ENCODE measurements around the gene LRP11. TPM values are rescaled to one million over a fixed set of nuclear protein-coding genes. Genes with fewer than 3 reads are reported as not detected.
"Not testable (repeated sequence)": the region's sequence is repeated elsewhere in the genome, so short reads cannot be mapped to it uniquely, and the experiment has no call there.

Gene LRP11
- total and polyA plus RNA-seq, 7 donors, result 1.6 to 29.6 (median 7.9) TPM

GRCh38 chr6:149862922-149863697, 1.0 kb downstream of the LRP11 start:
- Histone ChIP-seq H3K36me3 (ENCODE audit: insufficient read depth in 1 of 2, low read depth in 1 of 2) (no peaks in the 10 kb centered on the region), H3K9me3 (no peaks in the 10 kb centered on the region), H3K27ac (peak overlapping the region; percentile 94), H3K4me1 (peaks cover 23% of the 10 kb centered on the region), H3K4me3 (peak overlapping the region; percentile 81), H3K27me3 (ENCODE audit: insufficient read depth in 3 of 3, low read length in 2 of 3) (no peaks in the 10 kb centered on the region)
- WGBS, 3 donors, result 0 to 1% (median 1%) methylated on average over 45 to 69 of the region's 69 CpGs
- DNase-seq (peak; percentile 73 to 85), ATAC-seq (peak; percentile 53 to 69 (median 68))
- TF ChIP-seq CTCF (IDR thresholded peaks at IDR 0.05), result no peak
- intact Hi-C loops (cut with DNase I), result no loop called here

GRCh38 chr6:149862424-149862738, 1.8 kb downstream of the LRP11 start:
- H3K4me1 ChIP-seq, result peaks cover 27% of the 10 kb centered on the region
- WGBS, 3 donors, result 73 to 84% (median 83%) methylated on average over 8 of the region's 12 CpGs
- H3K27me3 ChIP-seq (ENCODE audit: insufficient read depth in 3 of 3, low read length in 2 of 3); H3K36me3 ChIP-seq (ENCODE audit: insufficient read depth in 1 of 2, low read depth in 1 of 2); DNase-seq; ATAC-seq; H3K9me3 ChIP-seq; intact Hi-C loops (cut with DNase I): not testable (repeated sequence)
- peak overlapping the region; percentile 94 for H3K27ac ChIP-seq
- H3K4me3 ChIP-seq, result peak overlapping the region; percentile 81

GRCh38 chr6:149861603-149862423, 2.3 kb downstream of the LRP11 start:
- no peak for TF ChIP-seq CTCF (IDR thresholded peaks at IDR 0.05)
- Histone ChIP-seq H3K4me1 (peaks cover 33% of the 10 kb centered on the region), H3K27me3 (ENCODE audit: insufficient read depth in 3 of 3, low read length in 2 of 3) (no peaks in the 10 kb centered on the region), H3K4me3 (peak overlapping the region; percentile 81), H3K27ac (peak overlapping the region; percentile 94), H3K36me3 (ENCODE audit: insufficient read depth in 1 of 2, low read depth in 1 of 2) (no peaks in the 10 kb centered on the region), H3K9me3 (no peaks in the 10 kb centered on the region)
- intact Hi-C loops (cut with DNase I), result loop anchor here in 1 of 2 donors (2.0 kb wide), 1 partner anchor 17 kb away; no protein-coding TSS in a partner anchor
- no peak for ATAC-seq
- 83 to 86% (median 85%) methylated on average over 14 of the region's 14 CpGs for WGBS, 3 donors
- DNase-seq, result no peak

GRCh38 chr6:149860834-149861602, 3.1 kb downstream of the LRP11 start:
- peaks cover 40% of the 10 kb centered on the region for H3K4me1 ChIP-seq
- 87 to 95% (median 93%) methylated on average over 14 of the region's 14 CpGs for WGBS, 3 donors
- ATAC-seq, result no peak
- H3K36me3 ChIP-seq (ENCODE audit: insufficient read depth in 1 of 2, low read depth in 1 of 2), result no peaks in the 10 kb centered on the region
- TF ChIP-seq CTCF (IDR thresholded peaks at IDR 0.05), result no peak
- no peak for DNase-seq
- H3K27ac ChIP-seq, result no peak overlapping the region
- no peak overlapping the region for H3K4me3 ChIP-seq
- intact Hi-C loops (cut with DNase I), result loop anchor here in 1 of 2 donors (2.0 kb wide), 1 partner anchor 16 kb away; no protein-coding TSS in a partner anchor
- H3K9me3 ChIP-seq, result no peaks in the 10 kb centered on the region
- H3K27me3 ChIP-seq (ENCODE audit: insufficient read depth in 3 of 3, low read length in 2 of 3), result no peaks in the 10 kb centered on the region

All from psoas muscle (tissue), 8 donors.